Esophagus (tissue), 2 donors: ENCODE measurements around the gene RAD51B. TPM values are rescaled to one million over a fixed set of nuclear protein-coding genes. Genes with fewer than 3 reads are reported as not detected.

Experiments used
- H3K27ac ChIP-seq, 2 donors: one replicate each; pipeline ENCODE4 v1.5.1; 2013; ENCODE audit warnings: low read depth in 2 of 2, mild to moderate bottlenecking in 2 of 2, inconsistent platforms in 1 of 2, low read length in 1 of 2, moderate library complexity in 1 of 2
- H3K27me3 ChIP-seq, 2 donors: one replicate each; pipeline ENCODE4 v1.6.1; 2013; ENCODE audit warnings: low read length in 2 of 2, control low read depth in 1 of 2, mild to moderate bottlenecking in 1 of 2; ENCODE audit not compliant: insufficient read depth in 2 of 2, control insufficient read depth in 1 of 2
- H3K36me3 ChIP-seq, 2 donors: one replicate each; pipeline ENCODE4 v1.6.1; 2013; ENCODE audit warnings: low read length in 1 of 2; ENCODE audit not compliant: control insufficient read depth in 2 of 2, insufficient read depth in 2 of 2
- H3K4me1 ChIP-seq, 2 donors: one replicate each; pipeline ENCODE4 v1.6.1; 2013; ENCODE audit warnings: low read length in 1 of 2; ENCODE audit not compliant: control insufficient read depth in 2 of 2, insufficient read depth in 2 of 2
- H3K4me3 ChIP-seq, 2 donors: one replicate each; pipeline ENCODE4 v1.5.1; 2013; ENCODE audit warnings: low read length in 2 of 2, mild to moderate bottlenecking in 2 of 2, low read depth in 1 of 2, moderate library complexity in 1 of 2
- H3K9me3 ChIP-seq, 2 donors: one replicate each; pipeline ENCODE4 v1.6.1; 2013; ENCODE audit warnings: mild to moderate bottlenecking in 2 of 2, low read depth in 1 of 2, low read length in 1 of 2, moderate library complexity in 1 of 2; ENCODE audit not compliant: control insufficient read depth in 2 of 2, insufficient read depth in 1 of 2
- WGBS, 2 donors: extraction: QIAGEN DNeasy Blood & Tissue Kit; methylation state at CpG; one replicate each; pipeline ENCODE4 v1.1.7; 2013; 5-methylcytosine and 5-hydroxymethylcytosine counted together
- polyA plus RNA-seq, 2 donors: library from polyadenylated mRNA; stranded (reverse); fragments of 200-250 nt; gene quantifications; one replicate each; pipeline ENCODE4 v1.2.3, GENCODE V29; 2013
- donor health status: healthy with polysubstance abuse.
- donor health status: Bipolar disorder and iron deficiency.

The RAD51B gene
- polyA plus RNA-seq, 2 donors, result 3.2 to 4.0 TPM

- H3K27me3 ChIP-seq, result no peaks in the 10 kb centered on the region
- H3K9me3 ChIP-seq, result no peaks in the 10 kb centered on the region
- no peaks in the 10 kb centered on the region for H3K36me3 ChIP-seq
- H3K27ac ChIP-seq, result peak overlapping the region in 1 of 2 donors; percentile 69
- no peak overlapping the region for H3K4me3 ChIP-seq
- 77 to 81% methylated on average over 10 of the region's 10 CpGs for WGBS, 2 donors
- peaks cover 3 to 14% of the 10 kb centered on the region in 2 donors for H3K4me1 ChIP-seq
These were observed 820.4 kb downstream of the RAD51B start for GRCh38 chr14:68639758-68640574.

DNA sequence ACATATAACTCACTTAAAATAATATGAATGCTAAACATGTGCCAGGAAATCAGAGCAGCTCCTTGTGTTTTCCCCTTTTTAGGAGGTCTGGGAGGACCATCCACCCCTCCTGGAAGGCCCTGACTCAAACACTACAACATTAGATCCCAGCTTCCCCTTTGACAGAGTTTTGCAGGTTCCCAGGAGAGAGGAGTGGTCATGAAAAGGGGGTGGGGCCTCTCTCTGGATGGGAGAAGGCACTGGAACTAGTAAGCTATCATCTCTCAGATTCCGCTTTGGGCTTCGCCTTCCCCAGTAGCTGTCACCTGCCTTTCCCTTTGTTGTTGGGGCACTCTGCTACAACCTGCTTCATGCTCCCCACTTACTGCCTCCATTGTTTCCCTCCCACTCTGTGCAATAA, 824.1 kb downstream of the RAD51B start:
- H3K4me1 ChIP-seq, result peaks cover 0 to 3% of the 10 kb centered on the region in 2 donors
- no peaks in the 10 kb centered on the region for H3K9me3 ChIP-seq
- no peak overlapping the region for H3K4me3 ChIP-seq
- H3K27ac ChIP-seq, result no peak overlapping the region
- no peaks in the 10 kb centered on the region for H3K36me3 ChIP-seq
- WGBS, 2 donors, result 96 to 98% methylated on average over 2 of the region's 2 CpGs
- no peaks in the 10 kb centered on the region for H3K27me3 ChIP-seq

GRCh38 chr14:68644101-68644500, 824.5 kb downstream of the RAD51B start:
- H3K4me3 ChIP-seq, result no peak overlapping the region
- H3K27ac ChIP-seq, result no peak overlapping the region

DNA sequence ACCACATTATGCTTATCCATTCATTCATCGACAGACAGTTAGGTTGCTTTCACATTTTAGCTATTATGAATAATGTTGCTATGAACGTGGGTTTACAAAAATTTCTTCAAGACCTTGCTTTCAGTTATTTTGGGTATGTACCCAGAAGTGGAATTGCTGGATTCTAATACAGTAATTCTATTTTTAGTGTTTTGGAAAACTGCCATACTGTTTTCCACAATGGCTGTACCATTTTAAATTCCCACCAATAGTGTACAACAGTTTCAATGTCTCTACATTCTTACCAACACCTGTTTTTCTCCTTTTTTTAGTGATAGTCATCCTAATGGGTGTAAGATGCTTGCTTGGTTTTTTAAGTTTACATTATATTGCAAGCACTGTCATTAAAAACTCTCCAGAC, 825.8 kb downstream of the RAD51B start:
- WGBS, 2 donors, result 65 to 79% methylated on average over 2 of the region's 2 CpGs
- Histone ChIP-seq H3K36me3 (no peaks in the 10 kb centered on the region), H3K27me3 (no peaks in the 10 kb centered on the region), H3K4me3 (no peak overlapping the region), H3K9me3 (no peaks in the 10 kb centered on the region), H3K4me1 (no peaks in the 10 kb centered on the region), H3K27ac (no peak overlapping the region)

More at GRCh38 chr14:68644101-68644500, 824.5 kb downstream of the RAD51B start:
- Histone ChIP-seq H3K9me3 (no peaks in the 10 kb centered on the region), H3K27me3 (no peaks in the 10 kb centered on the region), H3K4me1 (no peaks in the 10 kb centered on the region), H3K36me3 (no peaks in the 10 kb centered on the region)
- 53 to 67% methylated on average over 1 of the region's 1 CpG for WGBS, 2 donors

- Histone ChIP-seq H3K27ac (no peak overlapping the region), H3K27me3 (no peaks in the 10 kb centered on the region), H3K9me3 (no peaks in the 10 kb centered on the region), H3K4me1 (peaks cover 0 to 9% of the 10 kb centered on the region in 2 donors), H3K4me3 (no peak overlapping the region), H3K36me3 (no peaks in the 10 kb centered on the region)
- WGBS, 2 donors, result 81 to 90% methylated on average over 7 of the region's 7 CpGs
These were observed 830.1 kb downstream of the RAD51B start for GRCh38 chr14:68649476-68650189.

DNA sequence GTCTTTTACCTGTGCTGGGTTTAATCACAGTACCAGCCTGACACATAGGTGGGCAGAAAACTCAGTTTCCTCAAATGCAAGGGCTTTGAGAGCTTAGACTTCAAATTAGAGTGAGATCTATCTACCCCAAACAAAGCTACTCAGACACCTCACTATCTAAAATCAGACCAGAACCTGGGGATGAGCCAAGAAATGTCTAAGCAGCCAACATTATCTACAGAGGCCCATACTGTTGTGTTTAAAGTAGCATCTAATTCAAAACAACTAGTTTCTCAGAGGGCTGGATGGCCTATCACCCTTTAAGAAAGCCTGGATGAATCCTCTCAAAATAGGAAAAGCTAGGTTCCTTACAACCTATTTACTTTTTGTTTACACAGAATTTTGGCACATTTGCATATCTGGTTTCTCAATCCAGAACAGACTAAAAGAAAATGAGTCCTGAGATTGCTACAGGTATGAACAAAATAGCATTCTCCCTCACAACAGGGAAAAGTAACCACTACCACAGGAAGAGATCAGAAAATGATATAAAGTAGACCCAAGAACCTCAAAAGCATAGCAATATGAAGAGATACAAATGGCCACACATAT, 830.9 kb downstream of the RAD51B start:
- Histone ChIP-seq H3K27ac (peak overlapping the region in 1 of 2 donors; percentile 7), H3K4me1 (peaks cover 3 to 14% of the 10 kb centered on the region in 2 donors), H3K4me3 (no peak overlapping the region), H3K9me3 (no peaks in the 10 kb centered on the region), H3K27me3 (no peaks in the 10 kb centered on the region), H3K36me3 (no peaks in the 10 kb centered on the region)

GRCh38 chr14:68651075-68651474, 831.5 kb downstream of the RAD51B start:
- Histone ChIP-seq H3K36me3 (no peaks in the 10 kb centered on the region), H3K27me3 (no peaks in the 10 kb centered on the region), H3K4me1 (peaks cover 5 to 14% of the 10 kb centered on the region in 2 donors), H3K4me3 (no peak overlapping the region), H3K27ac (peak overlapping the region; percentile 53 to 82), H3K9me3 (no peaks in the 10 kb centered on the region)
- 72 to 77% methylated on average over 4 of the region's 4 CpGs for WGBS, 2 donors

DNA sequence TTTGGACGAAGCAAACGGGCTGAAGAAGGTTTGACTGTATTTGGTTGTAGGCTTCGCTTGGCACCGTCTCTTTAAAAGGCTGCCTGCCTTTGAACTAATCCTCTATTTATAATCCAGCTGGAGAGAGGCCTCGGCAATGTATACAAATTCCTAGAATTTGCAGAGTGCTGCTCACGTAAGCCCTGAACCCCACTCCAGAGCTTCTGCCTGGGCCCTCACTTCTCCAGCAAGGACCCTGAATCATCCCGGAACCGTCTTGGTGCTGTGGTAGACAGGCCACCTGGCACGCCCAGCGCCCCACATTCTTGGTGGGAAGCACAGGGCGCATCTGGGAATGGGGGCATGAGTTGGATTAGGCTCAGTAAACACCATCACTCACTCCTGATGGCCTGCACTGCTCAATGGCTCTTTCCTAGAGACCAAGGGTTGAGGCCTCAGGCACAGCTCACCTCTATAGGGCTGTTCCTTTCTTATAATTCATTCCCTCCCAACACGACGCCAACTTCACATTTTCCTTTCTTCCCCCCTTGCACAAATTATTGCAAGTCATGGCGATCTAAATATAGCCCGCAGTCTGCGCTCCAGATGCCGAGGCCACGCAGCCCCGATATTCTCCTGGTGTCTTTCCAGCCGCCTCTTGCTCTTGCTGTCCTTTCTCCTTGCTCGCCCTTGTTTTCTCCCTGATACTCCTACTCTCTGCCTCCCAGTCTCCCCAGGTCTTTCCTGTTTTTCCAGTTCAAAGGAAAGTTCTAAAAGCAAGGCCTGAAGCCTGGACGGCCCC, 832.3 kb downstream of the RAD51B start:
- Histone ChIP-seq H3K36me3 (no peaks in the 10 kb centered on the region), H3K27me3 (no peaks in the 10 kb centered on the region), H3K4me3 (no peak overlapping the region), H3K4me1 (peaks cover 5 to 14% of the 10 kb centered on the region in 2 donors), H3K27ac (peak overlapping the region; percentile 60 to 82), H3K9me3 (no peaks in the 10 kb centered on the region)
- WGBS, 2 donors, result 56 to 63% methylated on average over 22 of the region's 22 CpGs

- 83 to 87% methylated on average over 6 of the region's 6 CpGs for WGBS, 2 donors
- no peaks in the 10 kb centered on the region for H3K9me3 ChIP-seq
- H3K4me3 ChIP-seq, result no peak overlapping the region
- peak overlapping the region; percentile 60 to 82 for H3K27ac ChIP-seq
- H3K36me3 ChIP-seq, result no peaks in the 10 kb centered on the region
- no peaks in the 10 kb centered on the region for H3K27me3 ChIP-seq
- peaks cover 5 to 14% of the 10 kb centered on the region in 2 donors for H3K4me1 ChIP-seq
These were observed 832.8 kb downstream of the RAD51B start for GRCh38 chr14:68652433-68652690.
